ENCODE data around the gene TSGA10IP.

TSGA10IP gene

DNA sequence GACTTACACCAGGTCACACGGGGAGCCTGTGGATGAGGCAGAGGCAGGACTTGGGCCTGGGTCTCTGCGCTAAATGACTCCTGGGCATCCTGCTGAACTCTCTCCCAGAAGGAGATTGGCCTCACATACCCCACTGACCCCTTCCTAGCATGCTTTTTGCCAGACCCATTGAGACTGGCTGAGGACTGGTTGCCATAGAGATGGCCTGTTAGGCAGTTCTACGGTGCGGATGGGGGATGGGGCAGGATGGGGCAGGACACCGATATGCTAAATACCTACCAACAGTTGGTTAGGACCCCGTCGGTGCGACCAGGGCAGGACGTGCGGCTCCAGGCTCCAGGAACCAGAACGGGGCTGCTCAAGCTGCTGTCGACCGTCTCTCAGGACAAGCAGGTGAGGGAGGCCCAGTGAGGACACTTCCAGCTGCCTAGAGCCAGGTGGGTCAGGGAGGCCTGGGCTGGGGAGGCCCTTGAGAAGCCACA, at the start of gene TSGA10IP:
Gene TSGA10IP (plus strand): TSS at position 51 of the 482 bp plus-strand sequence. CDS start 196 bp downstream, at position 247.
- H3K4me3 ChIP-seq (ENCODE audit: low read depth, low read length) = no peak within 1 kb of the TSS
- TF ChIP-seq, protein P1, sequence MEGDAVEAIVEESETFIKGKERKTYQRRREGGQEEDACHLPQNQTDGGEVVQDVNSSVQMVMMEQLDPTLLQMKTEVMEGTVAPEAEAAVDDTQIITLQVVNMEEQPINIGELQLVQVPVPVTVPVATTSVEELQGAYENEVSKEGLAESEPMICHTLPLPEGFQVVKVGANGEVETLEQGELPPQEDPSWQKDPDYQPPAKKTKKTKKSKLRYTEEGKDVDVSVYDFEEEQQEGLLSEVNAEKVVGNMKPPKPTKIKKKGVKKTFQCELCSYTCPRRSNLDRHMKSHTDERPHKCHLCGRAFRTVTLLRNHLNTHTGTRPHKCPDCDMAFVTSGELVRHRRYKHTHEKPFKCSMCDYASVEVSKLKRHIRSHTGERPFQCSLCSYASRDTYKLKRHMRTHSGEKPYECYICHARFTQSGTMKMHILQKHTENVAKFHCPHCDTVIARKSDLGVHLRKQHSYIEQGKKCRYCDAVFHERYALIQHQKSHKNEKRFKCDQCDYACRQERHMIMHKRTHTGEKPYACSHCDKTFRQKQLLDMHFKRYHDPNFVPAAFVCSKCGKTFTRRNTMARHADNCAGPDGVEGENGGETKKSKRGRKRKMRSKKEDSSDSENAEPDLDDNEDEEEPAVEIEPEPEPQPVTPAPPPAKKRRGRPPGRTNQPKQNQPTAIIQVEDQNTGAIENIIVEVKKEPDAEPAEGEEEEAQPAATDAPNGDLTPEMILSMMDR (IDR thresholded peaks at IDR 0.05; ENCODE audit: low read depth, low read length, missing control alignments) = no peak
- no peak for DNase-seq (ENCODE audit: low read depth)

DNA sequence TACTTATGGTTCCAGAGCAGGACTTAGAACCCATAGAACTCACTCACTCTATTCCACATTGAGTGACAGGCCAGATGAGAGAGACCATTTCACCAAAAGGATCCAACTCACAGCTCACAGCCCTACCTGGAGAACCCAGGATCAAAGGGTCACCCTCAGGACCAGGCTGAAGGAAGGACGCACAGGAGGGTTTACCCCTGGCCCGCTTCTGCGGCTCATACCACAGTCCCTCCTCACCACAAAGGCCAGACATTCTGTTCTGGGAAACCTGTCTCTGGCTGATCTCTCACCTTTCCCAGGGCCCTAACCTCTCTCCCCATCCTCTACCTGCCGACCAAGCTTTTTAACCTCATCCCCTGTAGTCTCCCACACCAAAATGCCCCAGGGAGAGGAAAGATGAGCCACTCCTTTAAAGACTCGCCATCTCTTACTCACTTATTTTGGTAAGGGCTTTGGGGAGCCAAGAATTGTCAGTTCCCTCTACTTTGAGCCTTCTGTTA, 49.7 kb upstream of the TSGA10IP start:
- no peak for DNase-seq (ENCODE audit: low read depth)
- TF ChIP-seq, protein P1 (IDR thresholded peaks at IDR 0.05; ENCODE audit: low read depth, low read length, missing control alignments) = no peak
- no peak overlapping the region for H3K4me3 ChIP-seq (ENCODE audit: low read depth, low read length)

DNA sequence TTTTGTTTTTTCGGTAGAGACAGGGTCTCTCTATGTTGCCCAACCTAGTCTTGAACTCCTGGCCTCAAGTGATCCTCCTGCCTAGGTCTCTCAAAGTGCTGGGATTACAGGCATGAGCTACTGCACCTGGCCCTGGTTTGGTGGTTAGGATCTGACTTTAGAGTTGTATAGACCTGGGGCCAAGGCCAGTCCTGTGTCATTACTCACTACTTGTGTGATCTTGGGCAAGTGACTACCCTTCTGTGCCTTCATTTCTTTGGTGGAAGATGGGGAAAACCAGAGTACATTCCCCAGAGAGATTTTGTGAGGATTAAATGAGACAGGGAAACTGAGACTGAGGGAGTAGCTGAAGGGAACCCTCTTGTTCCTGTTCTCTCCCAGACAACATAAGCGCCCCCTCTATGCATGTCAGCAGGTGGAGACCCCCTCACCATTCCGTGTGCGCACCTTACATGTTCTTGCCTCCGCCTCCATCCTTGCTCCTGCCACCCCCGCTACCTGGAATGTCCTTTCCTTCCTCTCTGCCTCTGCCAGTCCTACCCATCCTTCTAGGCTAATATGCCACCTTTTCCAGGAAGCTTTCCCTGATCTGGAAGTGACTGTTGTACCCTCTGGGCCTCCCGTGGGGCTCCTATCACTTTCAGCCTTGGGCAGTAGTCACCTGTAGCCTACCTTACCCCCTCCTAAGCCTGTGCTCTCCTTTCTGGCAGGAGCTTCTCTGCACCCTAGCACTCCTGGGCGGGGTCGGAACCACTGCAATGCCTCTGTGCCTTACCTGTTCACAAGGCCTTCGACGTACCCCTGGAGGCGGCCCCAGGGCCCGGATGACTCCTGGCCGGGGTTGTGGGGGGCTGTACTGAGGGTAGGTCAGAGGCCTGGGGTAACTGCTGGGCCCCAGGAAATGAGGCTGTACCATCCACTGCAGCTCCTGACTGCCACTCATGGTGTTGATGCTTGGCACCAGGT, 49.0 kb upstream of the TSGA10IP start:
- TF ChIP-seq, protein P1 (IDR thresholded peaks at IDR 0.05; ENCODE audit: low read depth, low read length, missing control alignments) = no peak
- no peak for DNase-seq (ENCODE audit: low read depth)
- no peak overlapping the region for H3K4me3 ChIP-seq (ENCODE audit: low read depth, low read length)

- TF ChIP-seq, protein P1 (IDR thresholded peaks at IDR 0.05; ENCODE audit: low read depth, low read length, missing control alignments) = no peak
- no peak for DNase-seq (ENCODE audit: low read depth)
- H3K4me3 ChIP-seq (ENCODE audit: low read depth, low read length) = no peak overlapping the region
These were observed 48.2 kb upstream of the TSGA10IP start for GRCh38 chr11:65897020-65897471.

- TF ChIP-seq, protein P1 (IDR thresholded peaks at IDR 0.05; ENCODE audit: low read depth, low read length, missing control alignments) = no peak
- peak overlapping the region; percentile 56 for H3K4me3 ChIP-seq (ENCODE audit: low read depth, low read length)
- DNase-seq (ENCODE audit: low read depth) = no peak
These were observed 46.5 kb upstream of the TSGA10IP start for GRCh38 chr11:65898656-65899355.

- DNase-seq (ENCODE audit: low read depth) = no peak
- H3K4me3 ChIP-seq (ENCODE audit: low read depth, low read length) = peak overlapping the region; percentile 56
- TF ChIP-seq, protein P1 (IDR thresholded peaks at IDR 0.05; ENCODE audit: low read depth, low read length, missing control alignments) = no peak
These were observed 45.7 kb upstream of the TSGA10IP start for GRCh38 chr11:65899356-65900124.
